K562 (cell line): ENCODE results near the gene ZNF493.

ENCODE experiments used
- CTCF ChIP-seq, 3 experiments: IDR thresholded peaks in 2 of 3; conservative IDR thresholded peaks in 1 of 3; 2 replicates each; pipeline ENCODE4 v1.5.1; 2011 to 2012; ENCODE audit warnings: low read length in 3 of 3, mild to moderate bottlenecking in 3 of 3, control low read depth in 2 of 3, improper control_type of control experiment in 1 of 3, inconsistent platforms in 1 of 3, low read depth in 1 of 3, mixed read lengths in 1 of 3, moderate library complexity in 1 of 3; ENCODE audit not compliant: insufficient read depth in 2 of 3
- E2F1 ChIP-seq: sonication (generic); formaldehyde crosslinking; IDR thresholded peaks from 2 replicates; pipeline ENCODE4 v1.8.1; 2023; ENCODE audit warnings: mild to moderate bottlenecking, missing genetic modification reagents, moderate library complexity
- KDM1A ChIP-seq, 2 experiments: fragments of 450-650 bp; IDR thresholded peaks; 2 replicates each; pipeline ENCODE4 v1.6.1; 2016; ENCODE audit warnings: mild to moderate bottlenecking in 2 of 2
- TAF1 ChIP-seq: IDR thresholded peaks from 2 replicates; pipeline ENCODE4 v1.6.1; 2011; ENCODE audit warnings: mild to moderate bottlenecking, low read length, moderate library complexity; ENCODE audit not compliant: insufficient read depth, control insufficient read depth, severe bottlenecking; ENCODE audit errors: extremely low read depth
- ZNF133 ChIP-seq: fragments of 250-450 bp; sonication (Bioruptor Pico); IDR thresholded peaks from 2 replicates; pipeline ENCODE4 v1.4.0; 2020; ENCODE audit warnings: mild to moderate bottlenecking
- TF ChIP-seq, protein P1 (sequence below): fragments of 450-650 bp; IDR thresholded peaks from 2 replicates; pipeline ENCODE4 v1.6.1; 2016; ENCODE audit warnings: missing biosample characterization, missing genetic modification characterization

GRCh38 chr19:21410166-21410565, 13.2 kb downstream of the ZNF493 start:
- TF ChIP-seq, protein P1, sequence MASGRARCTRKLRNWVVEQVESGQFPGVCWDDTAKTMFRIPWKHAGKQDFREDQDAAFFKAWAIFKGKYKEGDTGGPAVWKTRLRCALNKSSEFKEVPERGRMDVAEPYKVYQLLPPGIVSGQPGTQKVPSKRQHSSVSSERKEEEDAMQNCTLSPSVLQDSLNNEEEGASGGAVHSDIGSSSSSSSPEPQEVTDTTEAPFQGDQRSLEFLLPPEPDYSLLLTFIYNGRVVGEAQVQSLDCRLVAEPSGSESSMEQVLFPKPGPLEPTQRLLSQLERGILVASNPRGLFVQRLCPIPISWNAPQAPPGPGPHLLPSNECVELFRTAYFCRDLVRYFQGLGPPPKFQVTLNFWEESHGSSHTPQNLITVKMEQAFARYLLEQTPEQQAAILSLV (tag), result no peak
- TF ChIP-seq ZNF133 (CRISPR knock-in tag) (no peak), KDM1A (IDR thresholded peaks at IDR 0.05) (no peak), E2F1 (CRISPR knock-in tag) (no peak), TAF1 (no peak), CTCF (IDR thresholded peaks at IDR 0.05 in 2 of 3, conservative IDR thresholded peaks at IDR 0.05 in 1 of 3; ENCODE audit: insufficient read depth in 2 of 3, low read depth in 1 of 3, low read length in 3 of 3) (no peak)
